Heart right ventricle (tissue), 16 donors: ENCODE measurements around the gene LHPP. TPM values are rescaled to one million over a fixed set of nuclear protein-coding genes. Genes with fewer than 3 reads are reported as not detected.

Source experiments
- ATAC-seq, 8 donors: fragments of 200-7000 bp; cut with Tn5 transposase; one replicate each; pipeline ENCODE4 v1.9.1; 2020; ENCODE audit warnings: mild to moderate bottlenecking in 8 of 8, moderate library complexity in 8 of 8, moderate number of reproducible peaks in 1 of 8
- DNase-seq, 2 donors: peaks; one replicate each; pipeline ENCODE4 v3.0.0-alpha.2; 2020
- H3K27ac ChIP-seq, 10 donors: fragments of 200-600 bp; sonication (generic) in 2 of 10; one replicate each; pipeline versions ENCODE4 v1.5.0 to v1.8.0; 2020 to 2022; ENCODE audit warnings: mild to moderate bottlenecking in 3 of 10
- H3K27me3 ChIP-seq, 7 donors: fragments of 200-600 bp; one replicate each; pipeline ENCODE4 v1.8.0; 2021 to 2022; ENCODE audit warnings: mild to moderate bottlenecking in 2 of 7
- H3K36me3 ChIP-seq, 9 donors: fragments of 200-600 bp; sonication (generic) in 1 of 9; one replicate each; pipeline versions ENCODE4 v1.5.0 to v1.8.0; 2020 to 2022; ENCODE audit warnings: mild to moderate bottlenecking in 2 of 9
- H3K4me1 ChIP-seq, 9 donors: fragments of 200-600 bp; sonication (generic) in 1 of 9; one replicate each; pipeline versions ENCODE4 v1.5.0 to v1.8.0; 2020 to 2022; ENCODE audit warnings: mild to moderate bottlenecking in 4 of 9
- H3K4me3 ChIP-seq, 10 donors: fragments of 200-600 bp; sonication (generic) in 2 of 10; one replicate each; pipeline versions ENCODE4 v1.5.0 to v1.8.0; 2020 to 2022; ENCODE audit warnings: mild to moderate bottlenecking in 7 of 10, moderate library complexity in 2 of 10
- H3K9me3 ChIP-seq, 11 donors: fragments of 200-600 bp in 10 of 11; sonication (generic) in 2 of 11; one replicate each; pipeline versions ENCODE4 v1.5.0 to v1.8.0; 2013 to 2022; ENCODE audit warnings: mild to moderate bottlenecking in 2 of 11, control low read depth in 1 of 11, moderate library complexity in 1 of 11
- WGBS, 2 donors: extraction: QIAGEN DNeasy Blood & Tissue Kit; methylation state at CpG; one replicate each; pipeline ENCODE4 v1.1.7; 2013; ENCODE audit warnings: inconsistent platforms in 1 of 2; 5-methylcytosine and 5-hydroxymethylcytosine counted together
- intact Hi-C, 10 donors: fragments of 100-400 bp; cut with DNase I; formaldehyde crosslinking; loops; one replicate each; pipeline versions ENCODE4 v1.11.1 to v1.14.2; 2022
- polyA plus RNA-seq, 2 donors: library from polyadenylated mRNA; stranded (reverse); fragments of 200-250 nt; gene quantifications; one replicate each; pipeline ENCODE4 v1.2.3, GENCODE V29; 2013
- total RNA-seq, 10 donors: library from RNA; stranded (reverse); fragmentation: NEBNext Ultra II Directional in 3 of 10; extraction: Animal tissue kit (Norgen Biotek cat#: 25700) in 3 of 10; gene quantifications; one replicate each; pipeline versions ENCODE4 v1.2.1 to v1.2.4, GENCODE V29; 2021 to 2023
- TF ChIP-seq, protein P1 (sequence below), 9 donors: fragments of 200-600 bp; sonication (generic) in 2 of 9; IDR thresholded peaks; one replicate each; pipeline versions ENCODE4 v1.5.0 to v1.8.0; 2021 to 2022; ENCODE audit warnings: antibody characterized with exemption in 9 of 9, mild to moderate bottlenecking in 5 of 9, moderate library complexity in 1 of 9
- donor health status: Arrhythmogenic right ventricular cardiomyopathy.
- donor health status: ischemic (EF 13 %, LVEDD 7.1; RV severe dilation, severe dysfunction).
- donor health status: healthy with polysubstance abuse.
- donor health status: DM: no; HTN: yes; CAD: no.
- donor health status: DM: no; HTN: no; CAD: no.
- donor health status: ischemic (EF 25% LVEDD 6.9; RV normal size, moderate dysfunction).
- donor health status: ischemic (EF 25% LVEDD 5.7; RV mildly dilated, moderate dysfunction).
- donor health status: healthy.
- donor health status: DM: yes; HTN: yes; CAD: no.
- donor health status: Ischemic cardiomyopathy.
- donor health status: ischemic (EF 35%, LVEDD 5.7; RV mildly dilated, moderate dysfunction).
- donor health status: nonischemic (EF 11% LVEDD 7.7; RV severe dilation, severe dysfunction).
- donor health status: DM: yes; HTN: yes; CAD: no.
- donor health status: PGD.
- donor health status: ischemic (EF 29% LVEDD 5.4; RV normal size, mild dysfunction).
- donor health status: nonischemic (EF 23%, LVEDD 6.1; RV moderate dilation, normal function).

LHPP gene
- total and polyA plus RNA-seq, 12 donors = 4.2 to 20.5 (median 11.7) TPM

DNA sequence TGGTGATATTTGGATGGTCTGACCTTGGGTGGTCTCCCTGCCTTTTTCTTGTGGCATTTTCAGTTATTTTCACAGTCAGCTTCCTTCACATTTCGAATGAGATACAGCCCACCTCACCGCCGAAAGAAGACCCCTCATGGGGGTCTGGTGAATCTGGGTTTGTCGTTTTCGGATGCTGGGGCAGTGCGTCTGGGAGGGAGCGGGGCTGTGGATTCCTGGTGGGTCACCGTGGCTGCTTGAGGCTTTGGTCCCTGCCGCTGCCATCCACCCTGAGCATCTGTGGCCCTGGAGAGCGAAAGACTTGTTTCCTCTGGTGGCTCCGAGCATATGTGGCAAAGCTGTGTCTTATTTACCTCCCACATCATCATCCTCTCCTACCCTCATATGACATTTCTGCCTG lies 43.1 kb downstream of the LHPP start:
- ATAC-seq (no peak), DNase-seq (no peak)
- 84 to 89% methylated on average over 11 of the region's 11 CpGs for WGBS, 2 donors
- H3K4me3 ChIP-seq = no peak overlapping the region
- H3K27me3 ChIP-seq = no peaks in the 10 kb centered on the region
- peaks cover 0 to 9% (median 0%) of the 10 kb centered on the region in 9 donors for H3K36me3 ChIP-seq
- no peaks in the 10 kb centered on the region for H3K4me1 ChIP-seq
- H3K27ac ChIP-seq = no peak overlapping the region
- intact Hi-C loops = no loop called here
- TF ChIP-seq, protein P1, sequence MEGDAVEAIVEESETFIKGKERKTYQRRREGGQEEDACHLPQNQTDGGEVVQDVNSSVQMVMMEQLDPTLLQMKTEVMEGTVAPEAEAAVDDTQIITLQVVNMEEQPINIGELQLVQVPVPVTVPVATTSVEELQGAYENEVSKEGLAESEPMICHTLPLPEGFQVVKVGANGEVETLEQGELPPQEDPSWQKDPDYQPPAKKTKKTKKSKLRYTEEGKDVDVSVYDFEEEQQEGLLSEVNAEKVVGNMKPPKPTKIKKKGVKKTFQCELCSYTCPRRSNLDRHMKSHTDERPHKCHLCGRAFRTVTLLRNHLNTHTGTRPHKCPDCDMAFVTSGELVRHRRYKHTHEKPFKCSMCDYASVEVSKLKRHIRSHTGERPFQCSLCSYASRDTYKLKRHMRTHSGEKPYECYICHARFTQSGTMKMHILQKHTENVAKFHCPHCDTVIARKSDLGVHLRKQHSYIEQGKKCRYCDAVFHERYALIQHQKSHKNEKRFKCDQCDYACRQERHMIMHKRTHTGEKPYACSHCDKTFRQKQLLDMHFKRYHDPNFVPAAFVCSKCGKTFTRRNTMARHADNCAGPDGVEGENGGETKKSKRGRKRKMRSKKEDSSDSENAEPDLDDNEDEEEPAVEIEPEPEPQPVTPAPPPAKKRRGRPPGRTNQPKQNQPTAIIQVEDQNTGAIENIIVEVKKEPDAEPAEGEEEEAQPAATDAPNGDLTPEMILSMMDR (IDR thresholded peaks at IDR 0.05) = no peak
- peaks cover 0 to 10% (median 5%) of the 10 kb centered on the region in 11 donors for H3K9me3 ChIP-seq

DNA sequence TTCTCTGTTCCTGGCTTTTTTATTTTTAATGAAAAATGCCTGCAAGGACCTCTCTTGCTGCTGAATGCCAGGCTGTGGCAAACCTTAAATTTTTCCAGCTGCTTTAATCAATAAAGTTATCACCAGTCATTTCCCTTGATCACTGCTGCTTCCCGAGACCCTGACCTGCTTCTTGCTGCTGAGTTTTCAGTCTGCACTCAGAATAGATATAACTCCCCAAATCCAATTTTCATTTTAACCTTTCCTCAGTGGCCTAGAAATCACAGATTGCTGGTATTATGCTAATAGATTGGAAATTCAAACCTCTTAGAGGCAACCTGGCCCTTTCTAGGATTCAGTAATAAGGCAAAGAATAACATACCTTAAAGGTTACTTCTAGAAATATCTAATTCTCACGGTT lies 43.7 kb downstream of the LHPP start:
- TF ChIP-seq, protein P1 (IDR thresholded peaks at IDR 0.05) = no peak
- Histone ChIP-seq H3K4me1 (no peaks in the 10 kb centered on the region), H3K4me3 (no peak overlapping the region), H3K27me3 (no peaks in the 10 kb centered on the region), H3K27ac (no peak overlapping the region), H3K9me3 (peaks cover 0 to 9% (median 5%) of the 10 kb centered on the region in 11 donors), H3K36me3 (peaks cover 0 to 8% (median 0%) of the 10 kb centered on the region in 9 donors)
- intact Hi-C loops = no loop called here
- DNase-seq (no peak), ATAC-seq (no peak)
- 67 to 75% methylated on average over 2 of the region's 2 CpGs for WGBS, 2 donors

DNA sequence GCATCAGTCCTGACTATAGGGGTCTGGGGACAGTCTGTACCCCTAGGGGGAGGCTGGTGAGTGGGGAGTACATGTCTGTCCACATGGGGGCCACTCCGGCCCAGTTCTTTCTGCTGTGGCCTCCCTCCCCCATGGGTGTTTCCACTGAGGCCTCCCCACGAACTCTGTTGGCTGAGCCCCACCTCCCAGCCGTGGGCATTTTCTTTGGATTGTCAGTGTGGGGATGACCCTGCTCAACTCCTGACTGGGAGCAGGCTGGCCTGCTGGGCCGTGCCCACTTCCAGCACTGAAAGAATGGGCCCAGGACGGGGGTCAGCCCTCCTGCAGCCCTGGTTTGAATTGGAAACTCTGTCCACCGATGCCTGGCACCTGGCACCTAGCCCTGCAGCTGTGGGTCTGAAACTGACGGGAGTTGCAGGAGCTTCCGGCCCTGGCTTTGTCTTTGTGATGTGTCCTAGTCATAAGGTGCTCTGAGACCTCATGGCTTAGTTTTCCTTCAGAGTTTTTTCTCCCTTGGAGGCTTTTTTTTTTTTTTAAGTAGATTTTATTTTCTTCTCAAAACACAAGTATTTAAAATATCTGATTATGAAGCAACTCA lies 46.5 kb downstream of the LHPP start:
- Histone ChIP-seq H3K4me1 (no peaks in the 10 kb centered on the region), H3K27ac (no peak overlapping the region), H3K4me3 (no peak overlapping the region), H3K9me3 (no peaks in the 10 kb centered on the region), H3K36me3 (no peaks in the 10 kb centered on the region), H3K27me3 (no peaks in the 10 kb centered on the region)
- intact Hi-C loops = no loop called here
- TF ChIP-seq, protein P1 (IDR thresholded peaks at IDR 0.05) = no peak
- no peak for DNase-seq
- no peak for ATAC-seq
- 85 to 91% methylated on average over 8 of the region's 8 CpGs for WGBS, 2 donors

DNA sequence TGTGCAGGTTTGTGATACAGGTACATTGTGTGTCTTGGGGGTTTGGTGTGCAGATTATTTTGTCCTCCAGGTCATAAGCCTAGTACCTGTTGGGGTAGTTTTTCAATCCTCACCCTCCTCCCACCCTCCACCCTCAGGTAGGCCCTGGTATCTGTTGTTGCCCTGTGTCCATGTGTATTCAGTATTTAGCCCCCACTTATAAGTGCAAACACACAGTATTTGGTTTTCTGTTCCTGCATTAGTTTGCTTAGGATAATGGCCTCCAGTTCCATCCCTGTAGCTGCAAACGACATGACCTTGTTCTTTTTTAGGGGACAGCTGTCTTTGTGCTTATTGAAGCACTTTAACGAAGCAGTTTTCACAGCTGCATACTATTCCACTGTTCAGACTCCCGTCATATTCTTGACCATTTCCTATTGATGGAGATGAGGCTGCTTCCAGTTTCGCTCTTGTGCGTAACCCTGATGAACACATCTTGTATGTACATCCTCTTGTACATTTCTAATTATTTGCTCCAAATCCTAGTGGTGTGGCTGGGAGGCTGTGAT lies 47.4 kb downstream of the LHPP start:
- Histone ChIP-seq H3K4me3 (no peak overlapping the region), H3K4me1 (no peaks in the 10 kb centered on the region), H3K27me3 (no peaks in the 10 kb centered on the region), H3K27ac (no peak overlapping the region), H3K9me3 (no peaks in the 10 kb centered on the region), H3K36me3 (no peaks in the 10 kb centered on the region)
- DNase-seq (no peak), ATAC-seq (no peak)
- intact Hi-C loops = no loop called here
- TF ChIP-seq, protein P1 (IDR thresholded peaks at IDR 0.05) = no peak
- 94 to 97% methylated on average over 5 of the region's 5 CpGs for WGBS, 2 donors
